Measurements from ENCODE around the gene WNK3.

DNA sequence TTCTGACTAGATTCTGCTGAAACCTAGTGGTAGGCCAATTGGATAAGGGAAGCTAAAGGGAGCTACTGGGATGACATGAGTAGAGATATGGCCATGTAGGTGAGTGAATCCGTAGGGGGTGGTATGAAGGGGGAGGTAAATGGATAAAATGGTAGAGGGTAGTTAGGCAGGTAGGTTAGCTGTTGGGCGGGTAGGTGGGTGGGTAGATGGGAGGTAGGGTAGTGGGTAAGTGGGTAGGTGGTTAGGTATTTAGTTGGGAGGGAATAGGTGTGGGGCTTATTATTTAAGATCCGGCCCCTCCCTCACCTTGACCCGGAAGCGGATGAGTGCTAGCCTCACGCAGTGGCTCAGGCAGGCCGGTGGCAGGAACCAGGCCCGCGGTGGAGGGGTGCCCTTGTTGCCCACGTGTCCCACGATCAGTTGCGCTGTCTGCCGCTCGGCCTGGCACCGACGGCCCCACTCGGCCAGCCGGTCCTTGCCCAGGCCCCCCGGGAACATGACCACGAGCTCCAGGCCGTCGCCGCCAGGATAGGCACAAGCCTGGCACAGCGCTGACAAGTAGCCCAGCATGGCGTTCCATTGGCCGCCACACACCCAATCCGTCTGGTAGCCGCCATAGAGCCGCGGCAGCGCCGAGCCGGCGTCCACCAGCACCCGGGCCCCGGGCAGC, 175.5 kb downstream of the WNK3 start:
- TF ChIP-seq, protein P1, sequence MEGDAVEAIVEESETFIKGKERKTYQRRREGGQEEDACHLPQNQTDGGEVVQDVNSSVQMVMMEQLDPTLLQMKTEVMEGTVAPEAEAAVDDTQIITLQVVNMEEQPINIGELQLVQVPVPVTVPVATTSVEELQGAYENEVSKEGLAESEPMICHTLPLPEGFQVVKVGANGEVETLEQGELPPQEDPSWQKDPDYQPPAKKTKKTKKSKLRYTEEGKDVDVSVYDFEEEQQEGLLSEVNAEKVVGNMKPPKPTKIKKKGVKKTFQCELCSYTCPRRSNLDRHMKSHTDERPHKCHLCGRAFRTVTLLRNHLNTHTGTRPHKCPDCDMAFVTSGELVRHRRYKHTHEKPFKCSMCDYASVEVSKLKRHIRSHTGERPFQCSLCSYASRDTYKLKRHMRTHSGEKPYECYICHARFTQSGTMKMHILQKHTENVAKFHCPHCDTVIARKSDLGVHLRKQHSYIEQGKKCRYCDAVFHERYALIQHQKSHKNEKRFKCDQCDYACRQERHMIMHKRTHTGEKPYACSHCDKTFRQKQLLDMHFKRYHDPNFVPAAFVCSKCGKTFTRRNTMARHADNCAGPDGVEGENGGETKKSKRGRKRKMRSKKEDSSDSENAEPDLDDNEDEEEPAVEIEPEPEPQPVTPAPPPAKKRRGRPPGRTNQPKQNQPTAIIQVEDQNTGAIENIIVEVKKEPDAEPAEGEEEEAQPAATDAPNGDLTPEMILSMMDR (IDR thresholded peaks at IDR 0.05): no peak
- peak in 1 of 4 donors; percentile 43 for TF ChIP-seq POLR2A (IDR thresholded peaks at IDR 0.05)

Measured in esophagus squamous epithelium (tissue), 4 donors.